Neural cell (in vitro differentiated cells): ENCODE measurements around the gene ZNF366. TPM values are rescaled to one million over a fixed set of nuclear protein-coding genes. Genes with fewer than 3 reads are reported as not detected.

Experiments used
- H2AFZ ChIP-seq: fragments of 200-600, 300-800 bp; sonication (generic), shearing (Covaris generic); 2 replicates; pipeline ENCODE4 v1.6.0; 2014; ENCODE audit warnings: low read depth, mild to moderate bottlenecking, antibody characterized with exemption, low read length, moderate library complexity
- H3F3A ChIP-seq: fragments of 200-600 bp; shearing (Covaris generic); 2 replicates; pipeline ENCODE4 v1.6.1; 2016; ENCODE audit warnings: mild to moderate bottlenecking, moderate library complexity, mixed read lengths, antibody characterized with exemption, low read length; ENCODE audit not compliant: insufficient read depth, poor library complexity, severe bottlenecking
- H3K27ac ChIP-seq: fragments of 200-600, 300-800 bp; sonication (generic), shearing (Covaris generic); 2 replicates; pipeline ENCODE4 v1.5.1; 2014; ENCODE audit warnings: mild to moderate bottlenecking, low read length, moderate library complexity
- H3K27me3 ChIP-seq: fragments of 300-800, 200-600 bp; sonication (generic), shearing (Covaris generic); 2 replicates; pipeline ENCODE4 v1.6.0; 2014; ENCODE audit warnings: mild to moderate bottlenecking, low read depth, low read length, moderate library complexity; ENCODE audit not compliant: insufficient read depth
- H3K36me3 ChIP-seq: fragments of 300-800, 200-600 bp; sonication (generic), shearing (Covaris generic); 2 replicates; pipeline ENCODE4 v1.5.1; 2014; ENCODE audit warnings: mild to moderate bottlenecking, antibody characterized with exemption, low read length, moderate library complexity; ENCODE audit not compliant: insufficient read depth
- H3K4me2 ChIP-seq: fragments of 300-800, 200-600 bp; sonication (generic), shearing (Covaris generic); 2 replicates; pipeline ENCODE4 v1.6.0; 2014; ENCODE audit warnings: mild to moderate bottlenecking, low read length
- H3K4me3 ChIP-seq: fragments of 300-800, 200-600 bp; sonication (generic), shearing (Covaris generic); 2 replicates; pipeline ENCODE4 v1.5.1; 2014; ENCODE audit warnings: mild to moderate bottlenecking, low read length, moderate library complexity
- H3K79me2 ChIP-seq: fragments of 200-600 bp; shearing (Covaris generic); replicated peaks from 2 replicates; pipeline ENCODE4 v1.6.0; 2014; ENCODE audit warnings: mild to moderate bottlenecking, low read length, moderate library complexity; ENCODE audit not compliant: insufficient read depth
- H3K9ac ChIP-seq: fragments of 300-800, 200-600 bp; sonication (generic), shearing (Covaris generic); 2 replicates; pipeline ENCODE4 v1.6.1; 2016; ENCODE audit warnings: mild to moderate bottlenecking, low read length, mixed read lengths
- H3K9me2 ChIP-seq: fragments of 200-600 bp; shearing (Covaris generic); 2 replicates; pipeline ENCODE4 v1.6.1; 2016; ENCODE audit warnings: mild to moderate bottlenecking, low read length, mixed read lengths; ENCODE audit not compliant: insufficient read depth
- H3K9me3 ChIP-seq: fragments of 200-600, 300-800 bp; sonication (generic), shearing (Covaris generic); 2 replicates; pipeline ENCODE4 v1.6.1; 2016; ENCODE audit warnings: mild to moderate bottlenecking, mixed run types, low read length, moderate library complexity, mixed read lengths
- H4K20me1 ChIP-seq: fragments of 200-600 bp; shearing (Covaris generic); 2 replicates; pipeline ENCODE4 v1.6.1; 2016; ENCODE audit warnings: mild to moderate bottlenecking, mixed run types; ENCODE audit not compliant: insufficient read depth
- EP300 ChIP-seq: fragments of 450-650 bp; conservative IDR thresholded peaks from 2 replicates; pipeline ENCODE4 v1.6.1; 2014; ENCODE audit warnings: antibody characterized with exemption, mild to moderate bottlenecking, moderate library complexity; ENCODE audit not compliant: poor library complexity, severe bottlenecking
- EZH2 ChIP-seq: fragments of 200-600, 300-800 bp; shearing (Covaris generic), sonication (generic); IDR thresholded peaks from 2 replicates; pipeline ENCODE4 v1.6.1; 2014; ENCODE audit warnings: antibody characterized with exemption, low read length, borderline replicate concordance, mild to moderate bottlenecking; ENCODE audit not compliant: insufficient read depth, poor library complexity, severe bottlenecking
- MXI1 ChIP-seq: fragments of 450-650 bp; conservative IDR thresholded peaks from 2 replicates; pipeline ENCODE4 v1.6.1; 2014; ENCODE audit warnings: antibody characterized with exemption, mild to moderate bottlenecking; ENCODE audit not compliant: poor library complexity, severe bottlenecking
- POLR2AphosphoS5 ChIP-seq: IDR thresholded peaks from 2 replicates; pipeline ENCODE4 v1.6.1; 2012
- RAD21 ChIP-seq: fragments of 450-650 bp; conservative IDR thresholded peaks from 2 replicates; pipeline ENCODE4 v1.6.1; 2014; ENCODE audit warnings: antibody characterized with exemption, mild to moderate bottlenecking, moderate library complexity
- SMC3 ChIP-seq: fragments of 450-650 bp; conservative IDR thresholded peaks from 2 replicates; pipeline ENCODE4 v1.6.1; 2014; ENCODE audit warnings: antibody characterized with exemption, mild to moderate bottlenecking, moderate library complexity; ENCODE audit not compliant: poor library complexity
- TAF1 ChIP-seq: IDR thresholded peaks from 2 replicates; pipeline ENCODE4 v1.6.1; 2012; ENCODE audit warnings: low read depth
- polyA plus RNA-seq: library from polyadenylated mRNA; depleted of rRNA; stranded (reverse); fragments of >200 nt; gene quantifications from 2 replicates; pipeline ENCODE4 v1.2.3, GENCODE V29; 2014
- TF ChIP-seq, protein P1 (sequence below): fragments of 450-650 bp; IDR thresholded peaks from 2 replicates; pipeline ENCODE4 v1.5.1; 2014; ENCODE audit warnings: antibody characterized with exemption, mild to moderate bottlenecking, moderate library complexity; ENCODE audit not compliant: poor library complexity, severe bottlenecking
- TF ChIP-seq, protein P2 (sequence below): IDR thresholded peaks from 2 replicates; pipeline ENCODE4 v1.6.1; 2012; ENCODE audit warnings: borderline replicate concordance

The ZNF366 gene
- polyA plus RNA-seq, 1 donor from 2014 or later, result not detected

DNA sequence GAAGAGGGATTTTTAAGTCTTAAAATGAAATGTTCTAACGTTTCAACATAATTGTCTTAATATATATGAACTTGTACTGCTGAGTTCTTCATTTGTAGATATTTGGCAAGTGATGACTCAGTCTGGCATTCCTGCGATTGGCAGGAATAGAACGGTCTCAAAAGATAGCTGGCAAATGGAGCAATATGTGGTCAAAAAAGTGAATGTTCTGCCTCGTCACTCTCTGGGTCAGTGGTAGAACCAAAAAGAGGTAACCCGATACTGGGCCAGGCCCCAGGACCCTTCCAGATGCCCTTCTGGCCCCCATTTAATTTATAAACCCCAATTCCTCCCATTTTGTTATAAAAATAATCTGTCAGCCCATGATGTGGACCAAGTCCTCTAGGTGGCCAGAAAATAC lies 39.2 kb downstream of the ZNF366 start:
- no peak overlapping the region for H2AFZ ChIP-seq
- H4K20me1 ChIP-seq, result no peaks in the 10 kb centered on the region
- no peak overlapping the region for H3K4me2 ChIP-seq
- H3F3A ChIP-seq, result no peaks in the 10 kb centered on the region
- no peak overlapping the region for H3K9ac ChIP-seq
- H3K27ac ChIP-seq, result no peak overlapping the region
- TF ChIP-seq MXI1 (no peak), SMC3 (no peak), TAF1 (no peak), POLR2AphosphoS5 (no peak), EZH2 (no peak), RAD21 (no peak), EP300 (no peak)
- TF ChIP-seq, protein P1, sequence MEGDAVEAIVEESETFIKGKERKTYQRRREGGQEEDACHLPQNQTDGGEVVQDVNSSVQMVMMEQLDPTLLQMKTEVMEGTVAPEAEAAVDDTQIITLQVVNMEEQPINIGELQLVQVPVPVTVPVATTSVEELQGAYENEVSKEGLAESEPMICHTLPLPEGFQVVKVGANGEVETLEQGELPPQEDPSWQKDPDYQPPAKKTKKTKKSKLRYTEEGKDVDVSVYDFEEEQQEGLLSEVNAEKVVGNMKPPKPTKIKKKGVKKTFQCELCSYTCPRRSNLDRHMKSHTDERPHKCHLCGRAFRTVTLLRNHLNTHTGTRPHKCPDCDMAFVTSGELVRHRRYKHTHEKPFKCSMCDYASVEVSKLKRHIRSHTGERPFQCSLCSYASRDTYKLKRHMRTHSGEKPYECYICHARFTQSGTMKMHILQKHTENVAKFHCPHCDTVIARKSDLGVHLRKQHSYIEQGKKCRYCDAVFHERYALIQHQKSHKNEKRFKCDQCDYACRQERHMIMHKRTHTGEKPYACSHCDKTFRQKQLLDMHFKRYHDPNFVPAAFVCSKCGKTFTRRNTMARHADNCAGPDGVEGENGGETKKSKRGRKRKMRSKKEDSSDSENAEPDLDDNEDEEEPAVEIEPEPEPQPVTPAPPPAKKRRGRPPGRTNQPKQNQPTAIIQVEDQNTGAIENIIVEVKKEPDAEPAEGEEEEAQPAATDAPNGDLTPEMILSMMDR, result no peak
- TF ChIP-seq, protein P2, sequence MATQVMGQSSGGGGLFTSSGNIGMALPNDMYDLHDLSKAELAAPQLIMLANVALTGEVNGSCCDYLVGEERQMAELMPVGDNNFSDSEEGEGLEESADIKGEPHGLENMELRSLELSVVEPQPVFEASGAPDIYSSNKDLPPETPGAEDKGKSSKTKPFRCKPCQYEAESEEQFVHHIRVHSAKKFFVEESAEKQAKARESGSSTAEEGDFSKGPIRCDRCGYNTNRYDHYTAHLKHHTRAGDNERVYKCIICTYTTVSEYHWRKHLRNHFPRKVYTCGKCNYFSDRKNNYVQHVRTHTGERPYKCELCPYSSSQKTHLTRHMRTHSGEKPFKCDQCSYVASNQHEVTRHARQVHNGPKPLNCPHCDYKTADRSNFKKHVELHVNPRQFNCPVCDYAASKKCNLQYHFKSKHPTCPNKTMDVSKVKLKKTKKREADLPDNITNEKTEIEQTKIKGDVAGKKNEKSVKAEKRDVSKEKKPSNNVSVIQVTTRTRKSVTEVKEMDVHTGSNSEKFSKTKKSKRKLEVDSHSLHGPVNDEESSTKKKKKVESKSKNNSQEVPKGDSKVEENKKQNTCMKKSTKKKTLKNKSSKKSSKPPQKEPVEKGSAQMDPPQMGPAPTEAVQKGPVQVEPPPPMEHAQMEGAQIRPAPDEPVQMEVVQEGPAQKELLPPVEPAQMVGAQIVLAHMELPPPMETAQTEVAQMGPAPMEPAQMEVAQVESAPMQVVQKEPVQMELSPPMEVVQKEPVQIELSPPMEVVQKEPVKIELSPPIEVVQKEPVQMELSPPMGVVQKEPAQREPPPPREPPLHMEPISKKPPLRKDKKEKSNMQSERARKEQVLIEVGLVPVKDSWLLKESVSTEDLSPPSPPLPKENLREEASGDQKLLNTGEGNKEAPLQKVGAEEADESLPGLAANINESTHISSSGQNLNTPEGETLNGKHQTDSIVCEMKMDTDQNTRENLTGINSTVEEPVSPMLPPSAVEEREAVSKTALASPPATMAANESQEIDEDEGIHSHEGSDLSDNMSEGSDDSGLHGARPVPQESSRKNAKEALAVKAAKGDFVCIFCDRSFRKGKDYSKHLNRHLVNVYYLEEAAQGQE, result no peak
- no peaks in the 10 kb centered on the region for H3K27me3 ChIP-seq
- no peaks in the 10 kb centered on the region for H3K9me3 ChIP-seq
- no peaks in the 10 kb centered on the region for H3K9me2 ChIP-seq
- no peak overlapping the region for H3K4me3 ChIP-seq
- H3K79me2 ChIP-seq, result no peaks in the 10 kb centered on the region
- no peaks in the 10 kb centered on the region for H3K36me3 ChIP-seq

DNA sequence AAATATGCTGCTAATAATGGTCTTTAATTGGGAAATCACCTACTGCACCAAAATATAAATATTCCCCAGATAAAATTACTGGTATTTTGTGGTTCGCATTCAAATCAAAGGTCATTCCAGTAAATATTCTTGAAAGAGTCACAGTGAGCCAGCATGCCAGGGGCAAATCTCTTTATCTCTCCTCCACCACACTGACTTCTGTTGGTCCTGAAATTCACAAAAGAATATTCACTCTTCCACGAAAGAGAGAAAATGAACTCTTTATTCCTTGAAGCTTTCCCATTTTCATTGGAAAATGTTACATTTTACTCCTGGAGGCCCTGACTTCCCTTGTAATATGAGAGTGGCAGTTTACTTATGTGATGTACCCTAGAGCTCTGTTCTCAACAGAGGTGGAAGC lies 39.7 kb downstream of the ZNF366 start:
- H3K9me2 ChIP-seq, result no peaks in the 10 kb centered on the region
- H3K9me3 ChIP-seq, result no peaks in the 10 kb centered on the region
- H4K20me1 ChIP-seq, result no peaks in the 10 kb centered on the region
- H3K36me3 ChIP-seq, result no peaks in the 10 kb centered on the region
- H3K4me2 ChIP-seq, result no peak overlapping the region
- H3F3A ChIP-seq, result no peaks in the 10 kb centered on the region
- no peaks in the 10 kb centered on the region for H3K27me3 ChIP-seq
- H2AFZ ChIP-seq, result no peak overlapping the region
- TF ChIP-seq MXI1 (no peak), EP300 (no peak), POLR2AphosphoS5 (no peak), SMC3 (no peak)
- TF ChIP-seq, protein P1, result no peak
- H3K27ac ChIP-seq, result no peak overlapping the region
- no peaks in the 10 kb centered on the region for H3K79me2 ChIP-seq
- H3K4me3 ChIP-seq, result no peak overlapping the region
- no peak overlapping the region for H3K9ac ChIP-seq
